GM12873 (cell line): Measurements from ENCODE around the gene ST6GAL2.

ENCODE experiments used
- TF ChIP-seq, protein P1 (sequence below): IDR thresholded peaks from 2 replicates; pipeline ENCODE4 v1.5.1; 2012; ENCODE audit warnings: low read depth, mild to moderate bottlenecking, moderate library complexity, low read length, control low read depth; ENCODE audit not compliant: insufficient read depth; ENCODE audit errors: missing control alignments

Gene ST6GAL2

DNA sequence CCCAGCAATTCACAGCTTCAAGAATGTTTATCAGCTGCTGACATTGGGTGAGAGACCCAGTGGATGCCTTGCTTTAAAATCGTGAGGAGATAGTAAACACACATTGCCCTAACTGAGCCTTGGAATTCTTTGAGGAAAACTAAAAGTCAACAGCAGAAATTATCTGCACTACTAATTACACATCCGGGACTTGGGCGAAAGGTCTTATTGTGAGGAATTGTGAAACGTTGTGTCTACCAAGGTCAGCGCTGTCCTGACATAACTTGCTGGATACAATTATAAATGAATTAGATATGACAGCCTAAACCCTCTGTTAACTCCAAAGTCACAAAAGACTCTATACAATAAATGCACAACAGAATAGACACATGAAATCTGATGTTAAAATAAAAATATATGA is 121.4 kb downstream of the ST6GAL2 start:
- TF ChIP-seq, protein P1, sequence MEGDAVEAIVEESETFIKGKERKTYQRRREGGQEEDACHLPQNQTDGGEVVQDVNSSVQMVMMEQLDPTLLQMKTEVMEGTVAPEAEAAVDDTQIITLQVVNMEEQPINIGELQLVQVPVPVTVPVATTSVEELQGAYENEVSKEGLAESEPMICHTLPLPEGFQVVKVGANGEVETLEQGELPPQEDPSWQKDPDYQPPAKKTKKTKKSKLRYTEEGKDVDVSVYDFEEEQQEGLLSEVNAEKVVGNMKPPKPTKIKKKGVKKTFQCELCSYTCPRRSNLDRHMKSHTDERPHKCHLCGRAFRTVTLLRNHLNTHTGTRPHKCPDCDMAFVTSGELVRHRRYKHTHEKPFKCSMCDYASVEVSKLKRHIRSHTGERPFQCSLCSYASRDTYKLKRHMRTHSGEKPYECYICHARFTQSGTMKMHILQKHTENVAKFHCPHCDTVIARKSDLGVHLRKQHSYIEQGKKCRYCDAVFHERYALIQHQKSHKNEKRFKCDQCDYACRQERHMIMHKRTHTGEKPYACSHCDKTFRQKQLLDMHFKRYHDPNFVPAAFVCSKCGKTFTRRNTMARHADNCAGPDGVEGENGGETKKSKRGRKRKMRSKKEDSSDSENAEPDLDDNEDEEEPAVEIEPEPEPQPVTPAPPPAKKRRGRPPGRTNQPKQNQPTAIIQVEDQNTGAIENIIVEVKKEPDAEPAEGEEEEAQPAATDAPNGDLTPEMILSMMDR = no peak

DNA sequence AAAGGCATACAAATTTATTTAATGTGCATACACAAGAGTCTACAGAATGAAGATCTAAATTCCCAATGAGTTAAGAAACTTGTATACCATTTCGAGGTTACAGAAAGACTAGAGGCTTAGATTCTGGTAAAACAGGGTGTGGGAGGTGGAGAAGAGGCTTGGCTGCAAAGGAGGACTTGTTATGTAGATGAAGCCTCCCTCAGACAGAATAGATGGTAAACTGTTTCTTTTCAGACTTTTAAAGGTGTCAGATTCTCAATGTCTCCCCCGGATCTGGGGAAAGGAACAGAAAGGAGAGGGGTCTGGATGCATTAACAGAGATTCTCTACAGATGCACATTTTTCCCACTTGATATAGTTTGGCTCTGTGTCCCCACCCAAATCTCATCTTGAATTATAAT is 126.0 kb downstream of the ST6GAL2 start:
- TF ChIP-seq, protein P1 = no peak

DNA sequence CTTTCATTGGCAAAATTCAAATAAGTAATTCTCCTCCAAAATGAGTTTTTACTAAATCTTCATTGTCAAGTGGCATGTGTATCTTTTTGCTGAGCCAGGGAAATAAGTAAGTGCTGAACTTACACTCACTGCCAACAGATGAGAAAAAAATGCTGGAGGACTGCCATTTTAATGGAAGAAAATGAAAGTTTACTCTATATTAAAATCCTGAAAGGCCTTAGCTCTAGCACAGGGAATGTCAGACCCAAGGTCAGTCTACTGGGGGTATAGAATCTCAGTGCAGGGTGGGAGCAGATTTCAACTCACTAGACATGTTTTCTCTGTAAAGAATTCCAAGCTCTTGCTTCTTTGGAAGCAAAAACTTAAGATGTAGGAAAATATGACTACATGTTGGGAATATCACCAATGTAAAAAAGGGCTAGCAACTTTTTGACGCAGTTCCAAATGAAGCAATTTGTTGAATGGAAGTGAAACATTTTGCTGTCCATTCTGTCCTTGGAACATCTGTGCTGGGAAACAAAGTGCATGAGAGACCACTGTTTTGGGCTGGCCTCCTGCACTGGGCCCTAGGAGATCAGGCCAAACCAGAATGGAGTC is 127.0 kb downstream of the ST6GAL2 start:
- TF ChIP-seq, protein P1 = no peak
